Uterus (tissue), 2 donors: ENCODE measurements around the gene DUS2.

ENCODE experiments used
- CTCF ChIP-seq, 4 experiments: fragments of 200-600 bp in 2 of 4; fragments of 450-650 bp in 2 of 4; sonication (generic) in 2 of 4; IDR thresholded peaks; one replicate each; pipeline ENCODE4 v1.5.1; 2016 to 2019; ENCODE audit warnings: antibody characterized with exemption in 4 of 4, mild to moderate bottlenecking in 2 of 4, moderate library complexity in 1 of 4
- POLR2A ChIP-seq, 2 donors: fragments of 450-650 bp; IDR thresholded peaks; one replicate each; pipeline ENCODE4 v1.6.1; 2016; ENCODE audit warnings: antibody characterized with exemption in 2 of 2, mild to moderate bottlenecking in 1 of 2, moderate library complexity in 1 of 2

- TF ChIP-seq CTCF (IDR thresholded peaks at IDR 0.05) (no peak), POLR2A (IDR thresholded peaks at IDR 0.05) (no peak)
Observed at GRCh38 chr16:68079376-68079625, 56.2 kb downstream of the DUS2 start.
